Mononuclear cell (primary cell): ENCODE measurements around the gene ARMH3. TPM values are rescaled to one million over a fixed set of nuclear protein-coding genes. Genes with fewer than 3 reads are reported as not detected.
A peak's percentile ranks its signal among the peaks of the same experiment; 100 is the strongest.

Source experiments
- H3K27me3 ChIP-seq: 2 replicates; pipeline ENCODE4 v1.6.0; 2011; ENCODE audit warnings: low read length, control low read depth; ENCODE audit not compliant: insufficient read depth
- H3K4me1 ChIP-seq: 2 replicates; pipeline ENCODE4 v1.5.1; 2011; ENCODE audit warnings: mild to moderate bottlenecking, low read length, control low read depth; ENCODE audit not compliant: insufficient read depth
- H3K4me3 ChIP-seq: 2 replicates; pipeline ENCODE4 v1.5.1; 2011; ENCODE audit warnings: mild to moderate bottlenecking, low read length, moderate library complexity
- H3K9me3 ChIP-seq: 2 replicates; pipeline ENCODE4 v1.5.1; 2011; ENCODE audit warnings: low read depth, mild to moderate bottlenecking, control low read depth, low read length
- total RNA-seq: library from RNA; depleted of rRNA; stranded (reverse); fragments of >200 nt; gene quantifications from one replicate; pipeline ENCODE4 v1.2.3, GENCODE V29; 2012

ARMH3 gene
- total RNA-seq, 1 donor = 10.4 TPM

- H3K4me1 ChIP-seq = peaks cover 8% of the 10 kb centered on the region
- H3K27me3 ChIP-seq = no peaks in the 10 kb centered on the region
- no peak overlapping the region for H3K4me3 ChIP-seq
- peaks cover 7% of the 10 kb centered on the region for H3K9me3 ChIP-seq
Observed at GRCh38 chr10:101858723-101859500, 197.1 kb downstream of the ARMH3 start.

- Histone ChIP-seq H3K27me3 (no peaks in the 10 kb centered on the region), H3K9me3 (peaks cover 7% of the 10 kb centered on the region), H3K4me1 (peaks cover 8% of the 10 kb centered on the region), H3K4me3 (no peak overlapping the region)
Observed at GRCh38 chr10:101857802-101858476, 198.0 kb downstream of the ARMH3 start.

DNA sequence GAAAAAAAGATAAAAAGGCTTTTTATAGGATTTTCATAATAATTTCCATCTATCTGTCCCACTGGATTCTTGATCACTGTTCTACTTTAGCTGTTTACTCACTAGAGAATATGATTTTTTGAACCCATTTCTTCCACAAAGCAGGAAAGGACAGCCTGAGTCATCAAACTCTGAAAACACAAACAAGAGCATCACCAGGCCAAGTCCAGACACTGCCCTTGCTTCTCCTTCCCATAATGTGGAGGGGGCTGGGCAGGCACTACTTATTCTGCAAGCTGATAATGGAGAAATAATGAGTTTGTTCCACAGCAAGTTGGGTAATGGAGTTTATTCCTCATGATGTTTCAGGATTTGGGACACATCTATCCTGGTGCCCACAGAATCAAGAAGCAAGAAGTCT lies 199.3 kb downstream of the ARMH3 start:
- H3K4me3 ChIP-seq = no peak overlapping the region
- H3K4me1 ChIP-seq = peaks cover 8% of the 10 kb centered on the region
- peaks cover 7% of the 10 kb centered on the region for H3K9me3 ChIP-seq
- H3K27me3 ChIP-seq = no peaks in the 10 kb centered on the region

DNA sequence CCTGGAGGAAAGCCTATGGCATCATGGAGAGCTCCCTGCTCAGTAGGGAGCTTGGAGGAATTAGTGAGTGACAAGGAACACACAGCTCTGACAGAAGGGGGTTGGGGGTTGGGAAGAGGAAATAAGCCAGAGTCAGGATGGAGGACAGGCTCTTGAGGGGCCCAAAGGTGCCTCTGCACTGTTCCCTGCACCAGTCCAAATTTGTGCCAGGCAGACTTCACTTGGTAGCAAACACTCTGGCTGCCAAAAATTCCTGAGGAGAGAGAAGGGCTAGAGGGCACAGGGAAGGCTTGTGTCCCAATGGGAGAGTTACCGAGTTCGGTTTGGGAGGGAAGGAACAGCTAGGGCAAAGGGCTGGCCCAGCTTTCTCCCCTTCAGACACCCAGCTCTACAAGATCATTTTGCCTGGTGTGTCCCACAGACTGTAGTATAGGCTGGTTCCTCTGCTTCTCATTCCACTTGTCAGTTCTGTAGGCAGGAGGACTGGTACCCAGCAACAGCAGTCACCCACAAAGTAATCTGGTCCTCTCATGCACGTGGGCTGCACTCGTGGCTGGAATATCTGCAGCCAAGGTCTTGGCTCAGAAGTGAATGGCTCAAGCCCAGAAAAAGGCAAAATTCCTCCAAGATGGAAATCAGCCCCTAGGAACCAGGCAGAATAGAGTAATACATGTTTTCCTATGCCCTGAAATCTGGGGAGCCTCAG lies 204.4 kb downstream of the ARMH3 start:
- peaks cover 24% of the 10 kb centered on the region for H3K4me1 ChIP-seq
- no peak overlapping the region for H3K4me3 ChIP-seq
- no peaks in the 10 kb centered on the region for H3K27me3 ChIP-seq
- H3K9me3 ChIP-seq = no peaks in the 10 kb centered on the region

GRCh38 chr10:101850749-101851148 lies 205.2 kb downstream of the ARMH3 start:
- peaks cover 24% of the 10 kb centered on the region for H3K4me1 ChIP-seq
- H3K9me3 ChIP-seq = no peaks in the 10 kb centered on the region
- no peaks in the 10 kb centered on the region for H3K27me3 ChIP-seq
- no peak overlapping the region for H3K4me3 ChIP-seq

DNA sequence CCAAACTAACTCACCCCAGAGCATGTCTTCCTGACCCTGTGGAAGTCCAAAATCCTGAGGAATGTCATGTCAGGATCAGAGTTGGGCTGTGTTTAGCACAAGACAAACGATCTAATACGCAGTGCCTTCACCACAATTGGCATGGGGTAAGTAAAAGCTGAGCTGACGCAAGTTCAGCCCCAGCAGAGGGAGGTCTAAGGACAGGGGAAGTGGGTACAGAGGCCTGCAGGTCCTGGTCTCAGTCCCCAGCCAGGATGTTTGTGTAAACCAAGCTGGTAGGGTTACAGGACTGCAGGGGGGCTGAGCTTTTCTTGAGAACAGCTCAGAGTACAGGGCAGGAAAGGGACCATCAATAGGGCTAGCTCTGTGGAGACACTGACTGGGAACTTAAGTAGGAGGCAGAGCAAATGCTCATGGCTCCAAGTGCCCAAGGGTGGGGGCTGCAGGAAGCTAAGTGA lies 207.1 kb downstream of the ARMH3 start:
- no peaks in the 10 kb centered on the region for H3K27me3 ChIP-seq
- peaks cover 34% of the 10 kb centered on the region for H3K4me1 ChIP-seq
- no peaks in the 10 kb centered on the region for H3K9me3 ChIP-seq
- H3K4me3 ChIP-seq = no peak overlapping the region

DNA sequence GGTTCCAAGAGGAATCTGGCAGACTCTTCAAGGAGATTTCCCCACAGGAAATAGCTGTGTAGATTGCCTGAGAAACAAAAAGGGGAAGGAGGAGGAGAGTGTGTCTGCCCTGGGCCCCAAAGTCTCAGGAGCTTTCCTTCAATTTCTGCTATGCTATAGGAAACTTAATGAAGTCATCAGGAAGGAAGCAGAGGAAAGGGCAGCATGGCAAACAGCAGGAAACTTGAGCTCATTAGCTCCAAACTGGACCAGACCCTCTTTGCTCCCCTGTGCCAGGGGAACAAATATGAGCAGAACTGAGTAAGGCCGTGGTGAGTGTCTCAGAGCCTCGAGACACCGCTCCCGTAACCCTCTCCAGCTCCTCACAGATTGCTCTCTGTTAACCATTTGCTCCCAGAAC lies 207.6 kb downstream of the ARMH3 start:
- H3K4me1 ChIP-seq = peaks cover 37% of the 10 kb centered on the region
- H3K27me3 ChIP-seq = no peaks in the 10 kb centered on the region
- no peak overlapping the region for H3K4me3 ChIP-seq
- H3K9me3 ChIP-seq = no peaks in the 10 kb centered on the region

DNA sequence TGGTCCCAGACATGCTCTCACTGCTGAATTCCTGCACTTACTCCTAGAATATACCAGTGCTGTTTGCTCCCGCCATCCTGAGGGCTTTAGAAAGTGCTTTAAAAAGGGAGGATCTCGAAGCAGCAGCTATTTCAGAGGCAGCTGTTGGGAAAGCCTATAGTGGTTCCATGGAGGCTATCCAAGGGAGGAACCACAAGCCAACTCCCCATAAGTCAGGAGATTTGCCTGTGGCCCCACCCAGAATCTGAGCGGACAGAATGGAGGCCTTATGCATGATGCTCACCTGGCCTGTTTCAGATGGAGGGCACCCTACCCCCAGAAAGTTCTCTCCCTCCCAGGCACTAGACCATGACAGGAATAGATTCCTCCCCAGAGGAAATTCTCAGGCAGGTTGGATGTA lies 210.1 kb downstream of the ARMH3 start:
- no peaks in the 10 kb centered on the region for H3K9me3 ChIP-seq
- no peak overlapping the region for H3K4me3 ChIP-seq
- peaks cover 60% of the 10 kb centered on the region for H3K4me1 ChIP-seq
- H3K27me3 ChIP-seq = no peaks in the 10 kb centered on the region

GRCh38 chr10:101843032-101844021 lies 212.6 kb downstream of the ARMH3 start, which contains the start of gene KCNIP2:
Gene KCNIP2 (minus strand): TSS chr10:101843800. CDS start chr10:101843568, 232 bp downstream.
- peaks cover 63% of the 10 kb centered on the region for H3K4me1 ChIP-seq
- H3K4me3 ChIP-seq = peak within 1 kb of the TSS; percentile 28
- no peaks in the 10 kb centered on the region for H3K27me3 ChIP-seq
- H3K9me3 ChIP-seq = no peaks in the 10 kb centered on the region

DNA sequence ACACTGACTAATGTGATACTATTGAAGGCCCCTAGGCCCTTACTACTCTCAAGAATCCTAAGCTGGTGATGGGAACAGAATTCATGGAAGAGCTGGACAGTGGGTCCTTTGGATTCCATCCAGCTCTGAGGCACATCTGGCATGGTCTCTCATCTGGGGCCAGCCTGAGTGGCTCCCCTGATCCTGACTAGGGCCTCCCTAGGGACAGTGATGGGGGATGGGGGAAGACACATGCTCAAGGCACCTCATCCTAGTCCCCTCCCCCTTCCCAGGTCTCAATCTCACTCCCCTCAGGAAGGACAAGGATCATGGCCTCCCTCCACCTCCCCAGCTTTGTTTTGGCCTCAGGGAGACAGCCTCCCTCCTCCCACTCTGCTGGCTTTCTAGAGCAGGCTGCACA lies 214.1 kb downstream of the ARMH3 start:
- Histone ChIP-seq H3K27me3 (no peaks in the 10 kb centered on the region), H3K4me1 (peaks cover 53% of the 10 kb centered on the region), H3K4me3 (no peak overlapping the region), H3K9me3 (no peaks in the 10 kb centered on the region)

DNA sequence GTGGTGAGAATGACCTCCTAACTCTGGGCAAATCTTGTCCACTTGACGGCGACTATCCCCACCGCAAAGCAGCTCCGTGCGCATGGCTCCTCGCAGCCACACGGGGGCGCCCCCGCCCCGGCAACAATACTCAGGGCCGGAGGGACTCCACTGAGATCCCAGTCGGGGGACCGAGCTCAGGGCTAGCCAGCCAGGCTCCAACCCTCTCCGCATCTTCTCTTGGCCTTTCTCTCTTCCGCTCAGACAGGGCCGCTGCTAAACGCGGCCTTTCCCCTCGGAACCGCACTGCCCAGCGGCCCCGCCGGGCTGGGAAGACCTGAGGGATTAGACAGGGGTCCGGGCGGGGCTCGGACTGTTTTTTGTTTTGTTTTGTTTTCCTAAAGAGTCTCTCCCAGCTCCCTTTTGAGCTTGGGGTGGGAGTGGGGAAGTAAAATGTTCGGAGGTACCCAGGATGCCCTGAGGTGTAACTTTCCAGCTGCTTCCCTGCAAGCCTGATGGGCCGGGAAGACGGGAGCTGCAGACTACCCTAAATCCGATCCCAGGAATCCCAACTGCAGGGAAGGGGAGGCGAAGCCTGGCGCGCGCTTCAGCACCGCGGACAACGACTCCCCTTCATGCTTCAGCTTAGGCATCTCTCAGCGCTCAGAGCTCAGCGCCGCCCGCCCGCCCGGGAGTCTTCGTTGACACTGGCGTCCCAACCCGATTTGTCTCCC lies 215.1 kb downstream of the ARMH3 start:
- no peaks in the 10 kb centered on the region for H3K9me3 ChIP-seq
- H3K4me3 ChIP-seq = peak overlapping the region; percentile 24
- H3K27me3 ChIP-seq = no peaks in the 10 kb centered on the region
- peaks cover 57% of the 10 kb centered on the region for H3K4me1 ChIP-seq

DNA sequence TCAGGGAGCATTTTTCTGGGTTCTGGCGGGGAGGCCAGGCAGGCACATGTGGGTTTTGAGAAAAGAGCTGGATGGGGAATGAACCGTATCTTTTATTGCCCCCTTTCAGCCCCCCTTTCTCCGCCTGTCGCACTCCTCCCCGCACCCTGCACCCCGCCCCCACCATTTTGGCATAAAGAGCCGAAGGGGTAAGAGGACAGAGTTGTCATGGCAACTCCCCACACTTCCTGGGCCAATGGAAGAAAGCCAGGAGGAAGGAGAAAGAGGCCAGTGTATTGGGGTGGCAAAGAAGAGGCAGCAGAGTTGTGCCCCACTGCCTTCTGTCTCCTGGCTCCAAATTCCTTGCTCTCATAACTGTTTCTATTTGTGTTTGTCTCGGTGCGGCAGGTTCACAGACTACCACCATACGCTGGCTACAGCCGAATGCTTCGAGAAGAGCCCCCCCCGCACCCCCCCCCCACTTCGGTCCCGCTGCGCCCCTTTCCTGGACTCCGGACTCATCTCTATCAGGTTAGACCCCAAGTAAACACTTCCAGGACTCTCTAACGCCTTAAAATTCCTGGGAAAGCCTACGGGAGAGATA lies 215.8 kb downstream of the ARMH3 start:
- Histone ChIP-seq H3K4me1 (peaks cover 64% of the 10 kb centered on the region), H3K4me3 (peak overlapping the region; percentile 24)

DNA sequence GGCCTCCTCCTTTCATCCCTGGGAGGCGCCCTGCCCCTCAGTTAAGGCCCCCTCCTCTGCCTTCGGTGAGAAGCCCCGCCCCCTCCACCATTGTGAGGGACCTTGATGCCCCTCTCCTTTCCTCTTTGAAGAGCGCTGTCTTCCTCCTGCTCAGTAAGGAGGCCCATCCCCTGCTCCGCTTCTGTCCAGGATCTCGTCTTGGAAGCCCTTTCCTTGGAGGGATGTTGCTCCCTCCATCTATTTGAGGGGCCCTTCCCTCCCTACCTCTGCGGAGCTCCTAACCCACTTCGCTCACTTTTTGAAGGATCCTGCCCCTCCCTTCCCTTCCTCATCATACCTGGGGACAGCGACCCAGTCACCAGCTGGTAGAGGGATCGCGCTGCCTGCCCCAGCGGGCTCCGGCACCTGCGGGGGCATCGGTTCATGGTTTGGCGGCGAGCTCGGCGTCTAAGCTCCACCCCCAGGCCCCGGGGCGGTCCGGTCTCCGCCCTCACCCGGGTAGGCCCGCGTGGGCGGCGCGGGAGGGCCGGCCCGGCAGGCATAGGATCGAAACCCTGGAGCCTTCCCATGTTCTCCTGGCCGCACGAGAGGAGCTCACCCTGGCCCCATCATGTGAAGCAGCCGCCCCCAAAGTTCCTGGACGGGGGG lies 216.4 kb downstream of the ARMH3 start:
- peak overlapping the region; percentile 25 for H3K4me3 ChIP-seq
- no peaks in the 10 kb centered on the region for H3K27me3 ChIP-seq
- no peaks in the 10 kb centered on the region for H3K9me3 ChIP-seq
- H3K4me1 ChIP-seq = peaks cover 67% of the 10 kb centered on the region

More for the DNA sequence above, 215.8 kb downstream of the ARMH3 start:
- H3K27me3 ChIP-seq = no peaks in the 10 kb centered on the region
- H3K9me3 ChIP-seq = no peaks in the 10 kb centered on the region
